Left lung (tissue), 10 donors: Measurements from ENCODE around the gene FLRT1. TPM values are rescaled to one million over a fixed set of nuclear protein-coding genes. Genes with fewer than 3 reads are reported as not detected.

Experiments
- ATAC-seq: fragments of 200-7000 bp; cut with Tn5 transposase; one replicate; pipeline ENCODE4 v1.9.1; 2020; ENCODE audit warnings: moderate library complexity
- DNase-seq, 4 donors: peaks; one replicate each; pipeline ENCODE4 v3.0.0-alpha.2; 2013 to 2020
- H3K27ac ChIP-seq, 2 donors: fragments of 200-600 bp; sonication (generic) in 1 of 2; one replicate each; pipeline versions ENCODE4 v1.5.0 to v1.8.0; 2020 to 2021
- H3K27me3 ChIP-seq, 2 donors: fragments of 200-600 bp; sonication (generic) in 1 of 2; one replicate each; pipeline versions ENCODE4 v1.5.0 to v1.8.0; 2020 to 2021
- H3K36me3 ChIP-seq, 2 donors: fragments of 200-600 bp; sonication (generic) in 1 of 2; one replicate each; pipeline versions ENCODE4 v1.5.0 to v1.8.0; 2020 to 2021
- H3K4me1 ChIP-seq, 2 donors: fragments of 200-600 bp; one replicate each; pipeline ENCODE4 v1.8.0; 2021
- H3K4me3 ChIP-seq, 2 donors: fragments of 200-600 bp; sonication (generic) in 1 of 2; one replicate each; pipeline versions ENCODE4 v1.5.0 to v1.8.0; 2020 to 2021; ENCODE audit warnings: mild to moderate bottlenecking in 1 of 2
- H3K9me3 ChIP-seq, 2 donors: fragments of 200-600 bp; sonication (generic) in 1 of 2; one replicate each; pipeline versions ENCODE4 v1.5.0 to v1.8.0; 2020 to 2021
- CTCF ChIP-seq, 2 donors: fragments of 200-600 bp; sonication (generic) in 1 of 2; IDR thresholded peaks; one replicate each; pipeline versions ENCODE4 v1.5.0 to v1.8.0; 2021; ENCODE audit warnings: antibody characterized with exemption in 2 of 2
- intact Hi-C, 2 donors: fragments of 100-400 bp; cut with DNase I; formaldehyde crosslinking; loops; one replicate each; pipeline versions ENCODE4 v1.11.2 to v1.14.2; 2022
- polyA plus RNA-seq, 6 donors: library from polyadenylated mRNA; unstranded; fragments of 120-200 nt; gene quantifications; one replicate each; pipeline ENCODE4 v1.2.1, GENCODE V29; 2013; ENCODE audit not compliant: insufficient read length in 6 of 6
- total RNA-seq, 2 donors: library from RNA; stranded (reverse); fragmentation: NEBNext Ultra II Directional; extraction: Animal tissue kit (Norgen Biotek cat#: 25700); gene quantifications; one replicate each; pipeline ENCODE4 v1.2.1, GENCODE V29; 2021
- donor health status: DM: no; HTN: yes; CAD: no.
- donor health status: DM: no; HTN: no; CAD: no.

The FLRT1 gene
- total and polyA plus RNA-seq, 8 donors, result 0.15 to 5.5 (median 3.8) TPM

- no peaks in the 10 kb centered on the region for H3K27me3 ChIP-seq
- intact Hi-C loops, result no loop called here
- no peak overlapping the region for H3K27ac ChIP-seq
- H3K4me1 ChIP-seq, result peaks cover 0 to 4% of the 10 kb centered on the region in 2 donors
- no peak overlapping the region for H3K4me3 ChIP-seq
- peaks cover 0 to 99% of the 10 kb centered on the region in 2 donors for H3K36me3 ChIP-seq
- ATAC-seq, result no peak
- TF ChIP-seq CTCF (IDR thresholded peaks at IDR 0.05), result no peak
- DNase-seq, result no peak
- H3K9me3 ChIP-seq, result no peaks in the 10 kb centered on the region
Observed at GRCh38 chr11:63993100-63993499, 42.6 kb upstream of the FLRT1 start.

- H3K27ac ChIP-seq, result no peak overlapping the region
- H3K4me3 ChIP-seq, result no peak overlapping the region
- no peak for TF ChIP-seq CTCF (IDR thresholded peaks at IDR 0.05)
- no peaks in the 10 kb centered on the region for H3K9me3 ChIP-seq
- intact Hi-C loops, result no loop called here
- peaks cover 0 to 1% of the 10 kb centered on the region in 2 donors for H3K27me3 ChIP-seq
- peaks cover 0 to 99% of the 10 kb centered on the region in 2 donors for H3K36me3 ChIP-seq
- DNase-seq (peak in 1 of 4 donors; percentile 63), ATAC-seq (peak; percentile 63)
- peaks cover 2 to 8% of the 10 kb centered on the region in 2 donors for H3K4me1 ChIP-seq
Observed at GRCh38 chr11:63993993-63994392, 41.7 kb upstream of the FLRT1 start.

- no peak overlapping the region for H3K4me3 ChIP-seq
- intact Hi-C loops, result loop anchor here in 1 of 2 donors (5.0 kb wide), 1 partner anchor 151 kb away; no protein-coding TSS in a partner anchor
- H3K4me1 ChIP-seq, result peaks cover 18 to 33% of the 10 kb centered on the region in 2 donors
- H3K27ac ChIP-seq, result no peak overlapping the region
- no peak for TF ChIP-seq CTCF (IDR thresholded peaks at IDR 0.05)
- no peak for ATAC-seq
- peaks cover 0 to 77% of the 10 kb centered on the region in 2 donors for H3K36me3 ChIP-seq
- no peaks in the 10 kb centered on the region for H3K9me3 ChIP-seq
- DNase-seq, result peak in 1 of 4 donors; percentile 74
- peaks cover 0 to 26% of the 10 kb centered on the region in 2 donors for H3K27me3 ChIP-seq
Observed at GRCh38 chr11:63996512-63996911, 39.2 kb upstream of the FLRT1 start.

- TF ChIP-seq CTCF (IDR thresholded peaks at IDR 0.05), result no peak
- no peaks in the 10 kb centered on the region for H3K9me3 ChIP-seq
- DNase-seq, result no peak
- peaks cover 0 to 70% of the 10 kb centered on the region in 2 donors for H3K36me3 ChIP-seq
- no peak overlapping the region for H3K4me3 ChIP-seq
- ATAC-seq, result no peak
- H3K4me1 ChIP-seq, result peaks cover 22 to 40% of the 10 kb centered on the region in 2 donors
- H3K27me3 ChIP-seq, result peaks cover 0 to 33% of the 10 kb centered on the region in 2 donors
- H3K27ac ChIP-seq, result no peak overlapping the region
- intact Hi-C loops, result loop anchor here in 1 of 2 donors (5.0 kb wide), 1 partner anchor 150 kb away; no protein-coding TSS in a partner anchor
Observed at GRCh38 chr11:63997104-63997700, 38.5 kb upstream of the FLRT1 start.

GRCh38 chr11:63997801-63998337 lies 37.9 kb upstream of the FLRT1 start:
- Histone ChIP-seq H3K4me3 (no peak overlapping the region), H3K27ac (no peak overlapping the region), H3K4me1 (peaks cover 22 to 43% of the 10 kb centered on the region in 2 donors), H3K36me3 (peaks cover 0 to 64% of the 10 kb centered on the region in 2 donors), H3K27me3 (peaks cover 0 to 40% of the 10 kb centered on the region in 2 donors), H3K9me3 (no peaks in the 10 kb centered on the region)
- DNase-seq (no peak), ATAC-seq (no peak)
- TF ChIP-seq CTCF (IDR thresholded peaks at IDR 0.05), result no peak
- intact Hi-C loops, result loop anchor here in 1 of 2 donors (5.0 kb wide), 1 partner anchor 149 kb away; no protein-coding TSS in a partner anchor
